Activated CD4-positive, alpha-beta memory T cell treated with anti-CD3 and anti-CD28 coated beads, Interleukin-2, amount 10 ng/mL, durations not matched to agents 7 days and 5 days (primary cell): ENCODE measurements around the gene GINS1. TPM values are rescaled to one million over a fixed set of nuclear protein-coding genes. Genes with fewer than 3 reads are reported as not detected.

Experiments
- CTCF ChIA-PET: fragments of 350-600 bp; sonication (Branson Sonifier 250); formaldehyde crosslinking; loops from one replicate; lab custom pipeline; 2021; ENCODE audit warnings: antibody characterized with exemption, inconsistent platforms; lab: Charles Lee
- POLR2A ChIA-PET: fragments of 350-600 bp; sonication (Branson Sonifier 250); formaldehyde crosslinking; loops from one replicate; lab custom pipeline; 2021; ENCODE audit warnings: antibody characterized with exemption; lab: Charles Lee
- DNase-seq: peaks from one replicate; pipeline ENCODE4 v3.0.0-alpha.2; 2020
- H3K27ac Mint-ChIP-seq: one replicate; pipeline ENCODE4 v1.8.0; 2021; ENCODE audit warnings: mild to moderate bottlenecking, mixed read lengths
- H3K27me3 Mint-ChIP-seq: one replicate; pipeline ENCODE4 v1.8.0; 2021; ENCODE audit warnings: mixed read lengths
- H3K36me3 Mint-ChIP-seq: one replicate; pipeline ENCODE4 v1.8.0; 2021; ENCODE audit warnings: low read depth, mixed read lengths
- H3K4me1 Mint-ChIP-seq: one replicate; pipeline ENCODE4 v1.8.0; 2021; ENCODE audit warnings: mixed read lengths
- H3K4me3 Mint-ChIP-seq: one replicate; pipeline ENCODE4 v1.8.0; 2021; ENCODE audit warnings: mild to moderate bottlenecking, mixed read lengths
- H3K9me3 Mint-ChIP-seq: one replicate; pipeline ENCODE4 v1.8.0; 2021; ENCODE audit warnings: mixed read lengths
- total RNA-seq, 2 experiments: library from RNA; stranded (reverse); gene quantifications; one replicate each; pipeline ENCODE4 v1.2.3, GENCODE V29; 2021

Gene GINS1
- total RNA-seq = 10 to 100 TPM; 27.5 to 28.0 TPM

DNA sequence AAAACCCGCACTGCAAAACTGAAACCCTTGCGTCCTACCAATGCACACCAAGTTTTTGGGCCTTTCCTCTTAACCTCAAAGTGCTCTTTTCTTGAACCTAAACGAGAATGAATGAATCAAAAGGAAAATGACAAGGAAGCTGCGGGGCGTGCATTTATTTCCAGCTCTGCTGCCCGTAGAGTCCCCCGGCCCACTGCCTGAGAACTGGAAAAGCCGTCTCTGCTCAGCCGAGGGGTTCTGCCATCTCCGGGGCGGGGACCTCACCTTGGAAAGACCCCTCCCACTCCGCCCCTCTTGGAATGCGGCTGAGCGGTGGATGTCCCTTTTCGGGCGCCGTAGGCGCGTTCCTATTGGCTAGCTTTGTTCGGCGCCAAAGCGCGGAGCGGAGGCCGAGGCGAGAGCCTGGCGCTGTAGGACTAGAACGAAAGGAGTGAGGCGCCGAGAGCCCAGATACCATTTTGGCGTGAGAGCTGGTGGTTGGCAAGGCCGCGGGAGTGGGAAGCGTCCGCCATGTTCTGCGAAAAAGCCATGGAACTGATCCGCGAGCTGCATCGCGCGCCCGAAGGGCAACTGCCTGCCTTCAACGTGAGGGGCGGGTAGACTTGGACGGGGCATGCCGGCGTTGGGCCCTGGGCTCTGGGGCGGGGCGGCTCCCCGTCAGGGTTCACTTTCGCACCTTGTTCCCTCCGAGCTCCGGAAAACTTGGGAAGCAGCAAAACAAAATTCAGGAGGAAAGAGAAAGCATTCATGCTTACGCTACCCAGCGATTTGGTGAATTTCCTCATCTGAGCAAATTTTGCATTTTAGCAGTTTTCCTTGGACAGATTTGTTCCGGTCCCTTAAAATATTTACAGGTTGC is at the start of gene GINS1:
Gene GINS1 (plus strand): TSS at position 363 of the 859 bp plus-strand sequence. CDS start 148 bp downstream, at position 511.
- Mint-ChIP-seq H3K27ac (peak within 1 kb of the TSS; percentile 79), H3K36me3 (peaks cover 23% of the 10 kb centered on the region), H3K4me3 (peak within 1 kb of the TSS; percentile 90), H3K9me3 (peaks cover 14% of the 10 kb centered on the region), H3K4me1 (peaks cover 34% of the 10 kb centered on the region), H3K27me3 (no peaks in the 10 kb centered on the region)
- peak; percentile 86 for DNase-seq
- CTCF ChIA-PET = interaction anchor here (1.0 to 4.2 kb wide), 7 partner anchors 9 to 414 kb away, joined by 3 to 33 read pairs (median 5); partner anchors contain the start of gene ABHD12
- POLR2A ChIA-PET = interaction anchor here (0.7 to 2.0 kb wide), 21 partner anchors 9 to 415 kb away, joined by 3 to 19 read pairs (median 4); partner anchors contain the start of genes ABHD12, ACSS1, APMAP and PYGB

DNA sequence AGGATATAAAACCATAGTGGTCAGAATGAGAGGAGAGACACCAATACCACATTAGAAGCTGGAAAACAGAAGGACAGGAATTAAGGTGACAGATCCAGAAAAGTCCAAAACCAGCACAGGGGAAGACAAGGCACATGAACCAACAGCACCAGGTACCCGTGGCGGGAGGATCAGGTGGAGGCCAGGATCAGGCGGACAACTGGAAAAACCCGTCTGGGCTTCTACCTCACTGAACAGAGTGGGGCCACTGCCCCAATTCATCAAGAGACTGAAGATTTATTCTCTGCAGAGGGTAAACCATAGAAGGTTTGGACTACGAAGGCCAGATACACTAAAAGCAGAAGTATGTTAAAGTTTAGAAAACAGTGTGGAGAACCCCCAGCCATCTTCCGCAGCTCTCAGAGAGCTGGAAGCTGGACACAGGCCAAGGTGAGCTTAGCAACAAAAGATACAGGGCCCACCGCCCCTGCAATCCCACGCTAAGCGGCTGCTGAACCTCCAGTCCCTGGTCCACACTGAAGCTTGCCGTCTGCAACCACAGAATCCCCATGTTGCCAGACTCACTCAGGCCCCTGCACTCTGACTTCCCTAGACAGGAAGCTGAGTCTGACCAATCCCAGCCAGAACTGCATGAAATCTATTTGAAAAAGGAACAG is 46.7 kb upstream of the GINS1 start:
- CTCF ChIA-PET = no interaction called here
- DNase-seq = no peak
- Mint-ChIP-seq H3K9me3 (no peaks in the 10 kb centered on the region), H3K4me1 (peaks cover 4% of the 10 kb centered on the region), H3K4me3 (no peak overlapping the region), H3K27me3 (no peaks in the 10 kb centered on the region), H3K36me3 (peaks cover 3% of the 10 kb centered on the region), H3K27ac (no peak overlapping the region)
- POLR2A ChIA-PET = no interaction called here

DNA sequence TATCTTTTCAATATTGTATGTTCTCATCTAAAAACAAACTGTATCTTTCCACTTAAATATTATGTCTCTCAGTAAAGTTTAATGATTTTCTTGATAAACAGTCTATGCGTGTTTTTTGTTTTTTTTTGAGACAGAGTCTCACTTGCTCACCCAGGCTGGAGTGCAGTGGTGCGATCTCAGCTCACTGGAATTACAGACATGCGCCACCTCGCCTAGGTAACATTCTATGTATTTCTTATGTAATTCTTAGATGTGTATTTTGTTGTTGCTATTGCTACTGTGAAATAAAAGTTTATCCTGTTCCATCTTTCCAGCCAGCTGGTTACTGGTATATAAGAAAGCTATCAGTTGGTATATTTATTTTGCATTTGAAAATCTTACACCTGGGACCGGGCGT is 46.2 kb upstream of the GINS1 start:
- CTCF ChIA-PET = no interaction called here
- Mint-ChIP-seq H3K9me3 (no peaks in the 10 kb centered on the region), H3K27ac (no peak overlapping the region), H3K27me3 (no peaks in the 10 kb centered on the region), H3K36me3 (peaks cover 3% of the 10 kb centered on the region), H3K4me1 (peaks cover 2% of the 10 kb centered on the region), H3K4me3 (no peak overlapping the region)
- POLR2A ChIA-PET = no interaction called here
- DNase-seq = no peak

DNA sequence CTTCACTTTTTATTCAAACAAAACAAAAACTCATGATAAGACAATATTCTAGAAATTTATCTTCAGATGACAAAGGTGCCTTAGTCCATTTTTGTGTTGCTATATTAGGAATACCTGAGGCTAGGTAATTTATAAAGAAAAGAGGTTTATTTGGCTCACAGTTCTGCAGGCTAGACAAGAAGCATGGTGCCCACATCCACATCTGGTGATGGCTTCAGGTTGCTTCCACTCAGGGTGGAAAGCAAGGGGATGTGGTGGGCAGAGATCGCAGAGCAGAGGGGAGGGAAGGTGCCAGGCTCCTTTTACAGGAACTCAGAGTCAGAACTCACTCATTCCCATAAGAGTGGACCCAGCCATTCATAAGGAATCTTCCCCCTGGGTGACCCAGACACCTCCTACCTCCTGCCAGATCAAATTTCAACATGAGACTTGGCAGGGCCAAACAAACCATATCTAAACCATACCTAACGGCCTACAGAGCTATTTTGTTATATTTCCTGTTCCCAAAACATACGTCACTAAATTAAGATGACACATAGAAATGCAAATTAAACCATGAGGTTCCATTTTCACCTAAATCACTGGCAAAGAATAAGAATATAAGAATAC is 43.2 kb upstream of the GINS1 start:
- no peak overlapping the region for H3K4me3 Mint-ChIP-seq
- H3K9me3 Mint-ChIP-seq = no peaks in the 10 kb centered on the region
- POLR2A ChIA-PET = interaction anchor here (0.8 to 0.9 kb wide), 2 partner anchors 8 to 11 kb away, joined by 3 to 4 read pairs; no protein-coding TSS in a partner anchor
- DNase-seq = no peak
- CTCF ChIA-PET = no interaction called here
- H3K27ac Mint-ChIP-seq = no peak overlapping the region
- no peaks in the 10 kb centered on the region for H3K4me1 Mint-ChIP-seq
- H3K36me3 Mint-ChIP-seq = peaks cover 8% of the 10 kb centered on the region
- no peaks in the 10 kb centered on the region for H3K27me3 Mint-ChIP-seq

DNA sequence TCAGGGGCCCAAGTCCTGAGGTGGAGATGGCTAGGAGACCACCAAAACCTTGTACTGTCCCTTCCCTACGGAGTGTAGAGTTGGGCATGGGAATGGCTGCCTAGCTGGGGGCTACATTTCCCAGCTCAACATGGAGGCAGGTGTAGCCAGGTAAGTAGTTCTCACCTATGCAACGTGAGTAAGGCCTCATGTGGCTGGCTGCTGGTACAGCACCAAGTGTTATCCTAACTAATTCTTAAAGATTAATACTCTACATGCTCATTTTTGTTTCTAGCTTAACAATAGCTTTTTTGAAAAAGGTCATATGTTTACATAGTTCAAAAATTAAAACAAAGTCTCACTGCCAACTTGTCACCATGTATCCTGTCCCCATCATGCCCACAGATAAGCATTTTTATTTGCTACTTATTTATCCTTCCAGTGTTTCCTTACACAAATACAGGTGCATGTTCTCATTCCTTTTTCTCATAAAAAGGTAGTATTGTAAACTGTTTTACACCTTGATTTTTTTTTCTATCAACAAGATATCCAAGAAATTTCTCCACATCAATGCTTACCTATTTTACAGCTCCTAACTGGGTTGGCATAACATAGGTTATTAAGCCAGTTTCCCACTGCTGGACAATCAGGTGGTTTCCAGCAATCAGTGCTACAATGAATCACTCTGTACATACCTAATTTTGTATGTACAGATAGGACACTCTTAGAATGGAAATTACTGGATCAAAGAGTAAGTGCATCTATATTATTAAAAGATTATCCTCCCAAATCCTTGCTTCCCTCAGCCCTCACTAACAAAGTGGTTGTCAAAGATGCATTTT is 42.4 kb upstream of the GINS1 start:
- no peaks in the 10 kb centered on the region for H3K27me3 Mint-ChIP-seq
- ChIA-PET POLR2A (interaction anchor here (0.8 to 0.9 kb wide), 2 partner anchors 9 to 12 kb away, joined by 3 to 4 read pairs; no protein-coding TSS in a partner anchor), CTCF (no interaction called here)
- H3K4me3 Mint-ChIP-seq = no peak overlapping the region
- no peak for DNase-seq
- H3K36me3 Mint-ChIP-seq = peaks cover 8% of the 10 kb centered on the region
- H3K9me3 Mint-ChIP-seq = no peaks in the 10 kb centered on the region
- no peaks in the 10 kb centered on the region for H3K4me1 Mint-ChIP-seq
- H3K27ac Mint-ChIP-seq = no peak overlapping the region

DNA sequence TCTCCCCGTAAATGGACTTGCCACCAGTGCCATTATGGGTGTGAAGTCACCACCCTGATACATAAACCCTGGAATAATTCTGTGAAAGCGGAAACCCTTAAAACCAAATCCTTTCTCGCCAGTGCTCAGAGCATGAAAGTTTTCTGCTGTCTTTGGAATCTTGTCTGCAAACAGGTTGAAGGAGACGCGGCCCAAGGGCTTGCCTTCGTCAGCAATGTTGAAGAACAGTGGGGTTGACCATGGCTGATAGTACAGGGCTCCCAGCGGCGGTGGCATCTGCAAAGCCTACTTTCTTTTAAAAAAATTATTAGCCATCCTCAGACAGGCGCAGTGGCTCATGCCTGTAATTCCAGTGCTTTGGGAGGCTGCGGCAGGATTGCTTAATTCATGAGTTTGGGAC is 38.9 kb upstream of the GINS1 start:
- Mint-ChIP-seq H3K4me3 (no peak overlapping the region), H3K4me1 (peaks cover 2% of the 10 kb centered on the region), H3K27ac (no peak overlapping the region), H3K27me3 (no peaks in the 10 kb centered on the region), H3K36me3 (peaks cover 9% of the 10 kb centered on the region), H3K9me3 (no peaks in the 10 kb centered on the region)
- no peak for DNase-seq
- ChIA-PET POLR2A (no interaction called here), CTCF (no interaction called here)

DNA sequence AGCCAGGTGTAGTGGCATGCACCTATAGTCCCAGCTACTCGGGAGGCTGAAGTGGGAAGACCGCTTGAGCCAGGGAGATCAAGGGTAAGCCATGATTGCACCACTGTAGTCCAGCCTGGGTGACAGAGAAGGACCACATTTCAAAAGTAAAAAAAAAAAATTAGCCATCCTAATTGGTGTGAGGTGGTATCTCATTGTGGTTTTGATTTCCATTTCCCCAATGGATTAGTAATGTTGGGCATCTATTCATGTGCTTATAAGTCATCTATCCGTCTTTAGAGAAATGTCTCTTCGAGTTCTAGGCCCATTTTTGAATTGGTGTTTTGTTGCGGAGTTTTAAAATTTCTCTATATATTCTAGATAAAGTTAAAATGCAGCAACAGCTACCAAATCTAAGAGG is 38.5 kb upstream of the GINS1 start:
- ChIA-PET POLR2A (no interaction called here), CTCF (no interaction called here)
- no peak overlapping the region for H3K4me3 Mint-ChIP-seq
- peaks cover 11% of the 10 kb centered on the region for H3K36me3 Mint-ChIP-seq
- no peaks in the 10 kb centered on the region for H3K27me3 Mint-ChIP-seq
- no peak overlapping the region for H3K27ac Mint-ChIP-seq
- no peaks in the 10 kb centered on the region for H3K9me3 Mint-ChIP-seq
- DNase-seq = no peak
- peaks cover 3% of the 10 kb centered on the region for H3K4me1 Mint-ChIP-seq

DNA sequence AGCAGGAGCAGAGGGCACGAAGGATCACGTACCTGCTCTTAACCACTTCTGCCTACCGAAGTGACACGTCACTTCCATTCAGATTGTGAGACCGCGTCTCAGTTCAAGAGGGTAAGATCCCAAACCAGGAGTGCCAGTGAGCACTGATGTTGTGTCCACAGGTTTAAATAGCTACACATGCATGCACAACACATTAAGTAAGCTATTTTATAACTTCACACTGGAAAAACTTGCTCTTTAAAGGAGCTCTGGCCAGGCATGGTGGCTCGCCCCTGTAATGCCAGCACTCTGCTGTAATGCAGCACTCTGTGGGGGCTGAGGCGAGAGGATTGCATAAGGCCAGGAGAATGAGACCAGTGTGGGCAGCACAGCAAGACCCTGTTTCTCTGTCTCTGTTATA is 37.9 kb upstream of the GINS1 start:
- H3K9me3 Mint-ChIP-seq = no peaks in the 10 kb centered on the region
- no peaks in the 10 kb centered on the region for H3K27me3 Mint-ChIP-seq
- H3K36me3 Mint-ChIP-seq = peaks cover 14% of the 10 kb centered on the region
- POLR2A ChIA-PET = no interaction called here
- peaks cover 3% of the 10 kb centered on the region for H3K4me1 Mint-ChIP-seq
- H3K27ac Mint-ChIP-seq = no peak overlapping the region
- no peak overlapping the region for H3K4me3 Mint-ChIP-seq
- no peak for DNase-seq
- CTCF ChIA-PET = interaction anchor here (0.7 kb wide), 1 partner anchor 100 kb away, joined by 3 read pairs; no protein-coding TSS in a partner anchor

DNA sequence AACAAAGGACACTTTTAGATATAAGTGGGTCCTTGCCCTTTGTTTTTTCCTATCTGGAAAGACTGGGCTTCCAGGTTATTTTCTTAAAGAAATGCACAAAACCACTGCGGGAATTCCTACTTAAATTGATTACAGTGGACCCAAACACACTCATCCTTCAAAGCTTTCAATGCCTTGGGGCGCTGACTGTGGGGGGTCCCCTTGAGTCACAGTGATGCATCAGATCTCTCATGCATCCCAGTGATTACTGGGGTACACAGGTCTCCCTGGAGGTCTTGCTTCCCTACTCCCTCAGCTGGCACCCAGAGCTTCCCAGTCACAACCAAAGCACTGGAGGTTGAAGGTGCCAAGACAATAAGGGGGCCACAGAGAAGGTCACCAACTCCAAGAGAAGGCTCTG is 37.5 kb upstream of the GINS1 start:
- Mint-ChIP-seq H3K27me3 (no peaks in the 10 kb centered on the region), H3K4me3 (no peak overlapping the region), H3K27ac (no peak overlapping the region), H3K4me1 (peaks cover 3% of the 10 kb centered on the region), H3K9me3 (no peaks in the 10 kb centered on the region), H3K36me3 (peaks cover 14% of the 10 kb centered on the region)
- DNase-seq = no peak
- POLR2A ChIA-PET = no interaction called here
- CTCF ChIA-PET = interaction anchor here (0.7 kb wide), 1 partner anchor 101 kb away, joined by 3 read pairs; no protein-coding TSS in a partner anchor

DNA sequence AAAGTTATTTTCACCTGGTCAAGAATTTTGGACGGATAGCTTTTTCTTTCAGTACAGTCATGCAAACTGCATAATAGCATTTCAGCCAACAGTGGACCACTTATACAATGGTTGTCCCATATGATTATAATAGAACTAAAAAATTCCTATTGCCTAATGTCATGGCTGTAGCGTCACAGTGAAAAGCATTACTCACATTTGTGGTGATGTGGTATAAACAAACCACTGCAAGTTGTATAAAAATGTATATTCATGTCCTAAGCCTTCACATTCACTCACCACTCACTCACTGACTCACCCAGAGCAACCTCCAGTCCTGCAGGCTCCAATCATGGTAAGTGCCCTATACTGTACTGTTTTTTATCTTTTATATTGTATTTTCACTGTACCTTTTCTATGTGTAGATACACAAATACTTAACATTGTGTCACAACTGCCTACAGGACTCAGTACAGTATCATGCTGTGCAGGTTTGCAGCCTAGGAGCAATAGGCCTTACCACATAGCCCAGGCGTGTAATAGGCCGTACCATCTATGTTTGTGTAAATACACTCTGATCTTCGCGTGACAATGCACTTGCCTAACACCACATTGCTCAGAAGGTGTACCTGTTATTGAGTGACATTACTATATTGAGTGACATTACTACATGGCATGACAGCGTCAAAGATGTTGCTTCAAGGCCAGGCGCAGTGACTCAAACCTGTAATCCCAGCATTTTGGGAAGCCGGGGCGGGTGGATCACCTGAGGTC is 34.7 kb upstream of the GINS1 start:
- peaks cover 14% of the 10 kb centered on the region for H3K36me3 Mint-ChIP-seq
- H3K4me3 Mint-ChIP-seq = no peak overlapping the region
- H3K9me3 Mint-ChIP-seq = no peaks in the 10 kb centered on the region
- no peak overlapping the region for H3K27ac Mint-ChIP-seq
- DNase-seq = no peak
- POLR2A ChIA-PET = no interaction called here
- H3K4me1 Mint-ChIP-seq = peaks cover 5% of the 10 kb centered on the region
- CTCF ChIA-PET = no interaction called here
- H3K27me3 Mint-ChIP-seq = no peaks in the 10 kb centered on the region

DNA sequence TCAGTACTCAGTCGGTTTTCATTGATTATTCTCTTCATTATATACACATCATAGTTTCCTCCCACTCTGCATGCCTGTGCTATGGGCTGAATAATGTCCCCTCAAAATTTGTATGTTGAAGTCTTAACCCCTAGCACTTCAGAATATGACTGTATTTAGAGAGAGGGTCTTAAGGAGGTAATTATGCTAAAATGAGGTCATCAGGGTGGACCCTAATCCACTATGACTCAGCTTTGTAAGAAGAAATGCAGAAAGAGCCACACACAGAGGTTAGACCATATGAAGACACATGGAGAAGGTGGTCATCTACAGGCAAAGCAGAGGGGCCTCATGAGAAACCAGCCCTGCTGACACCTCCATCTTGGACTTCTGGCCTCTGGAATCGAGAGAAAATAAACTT is 32.6 kb upstream of the GINS1 start:
- no peak for DNase-seq
- POLR2A ChIA-PET = no interaction called here
- H3K4me3 Mint-ChIP-seq = no peak overlapping the region
- H3K27ac Mint-ChIP-seq = no peak overlapping the region
- H3K36me3 Mint-ChIP-seq = peaks cover 9% of the 10 kb centered on the region
- H3K27me3 Mint-ChIP-seq = no peaks in the 10 kb centered on the region
- CTCF ChIA-PET = no interaction called here
- H3K4me1 Mint-ChIP-seq = peaks cover 5% of the 10 kb centered on the region
- no peaks in the 10 kb centered on the region for H3K9me3 Mint-ChIP-seq

DNA sequence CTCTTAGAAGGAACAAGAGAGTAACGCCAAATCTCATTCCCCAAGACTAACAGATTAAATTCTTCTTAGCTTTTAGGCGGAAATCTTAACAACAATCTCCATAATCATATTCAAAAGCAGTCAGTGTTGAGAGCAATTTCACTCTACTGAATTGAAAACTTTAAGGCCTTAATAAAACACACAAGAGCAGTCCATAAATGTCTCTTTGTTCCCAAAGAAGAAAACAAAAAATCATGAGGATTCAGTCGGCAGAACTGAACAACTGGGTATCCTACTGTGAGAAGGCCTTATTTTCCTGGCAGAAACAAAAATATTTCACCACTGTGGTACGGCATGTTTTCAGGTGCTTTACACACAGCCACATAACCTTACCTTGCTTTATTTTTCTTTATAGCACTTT is 31.2 kb upstream of the GINS1 start:
- H3K9me3 Mint-ChIP-seq = no peaks in the 10 kb centered on the region
- peaks cover 14% of the 10 kb centered on the region for H3K36me3 Mint-ChIP-seq
- H3K4me1 Mint-ChIP-seq = peaks cover 5% of the 10 kb centered on the region
- DNase-seq = no peak
- no peaks in the 10 kb centered on the region for H3K27me3 Mint-ChIP-seq
- no peak overlapping the region for H3K4me3 Mint-ChIP-seq
- H3K27ac Mint-ChIP-seq = no peak overlapping the region
- CTCF ChIA-PET = no interaction called here
- POLR2A ChIA-PET = no interaction called here
